A172 (cell line): ENCODE results near the gene FAM163B. TPM values are rescaled to one million over a fixed set of nuclear protein-coding genes. Genes with fewer than 3 reads are reported as not detected.
A peak's percentile ranks its signal among the peaks of the same experiment; 100 is the strongest.

Source experiments
- DNase-seq: peaks from one replicate; pipeline ENCODE4 v3.0.0-alpha.2; 2015; ENCODE audit warnings: low spot score
- total RNA-seq: library from RNA; depleted of rRNA; stranded (reverse); fragments of >200 nt; shearing (Covaris generic); gene quantifications from 2 replicates; pipeline ENCODE4 v1.2.3, GENCODE V29; 2014

Gene FAM163B
- total RNA-seq, 1 experiment from 2014 or later: not detected

GRCh38 chr9:133547116-133547515, 62.1 kb downstream of the FAM163B start:
- no peak for DNase-seq

- DNase-seq: no peak
Measured at GRCh38 chr9:133546287-133546680, 62.9 kb downstream of the FAM163B start.

- DNase-seq: no peak
Measured at GRCh38 chr9:133545494-133546286, 63.5 kb downstream of the FAM163B start.

- no peak for DNase-seq
Measured at GRCh38 chr9:133543772-133544467, 65.3 kb downstream of the FAM163B start.

- DNase-seq: no peak
Measured at GRCh38 chr9:133542002-133542401, 67.2 kb downstream of the FAM163B start.

GRCh38 chr9:133540698-133541025, 68.5 kb downstream of the FAM163B start:
- DNase-seq: no peak

- DNase-seq: no peak
Measured at GRCh38 chr9:133539991-133540697, 69.0 kb downstream of the FAM163B start.

- no peak for DNase-seq
Measured at GRCh38 chr9:133538851-133539833, 70.0 kb downstream of the FAM163B start.

GRCh38 chr9:133538176-133538575, 71.0 kb downstream of the FAM163B start:
- no peak for DNase-seq

GRCh38 chr9:133537257-133537656, 71.9 kb downstream of the FAM163B start:
- no peak for DNase-seq

GRCh38 chr9:133536536-133536935, 72.7 kb downstream of the FAM163B start:
- no peak for DNase-seq

GRCh38 chr9:133536080-133536479, 73.1 kb downstream of the FAM163B start:
- DNase-seq: no peak

- DNase-seq: no peak
Measured at GRCh38 chr9:133535306-133535877, 73.8 kb downstream of the FAM163B start.

- DNase-seq: no peak
Measured at GRCh38 chr9:133534346-133535291, 74.6 kb downstream of the FAM163B start, which contains the start of gene ADAMTSL2. Gene ADAMTSL2, plus strand, starts transcription at chr9:133534704. Its CDS starts 2,009 bp downstream, at chr9:133536713.

GRCh38 chr9:133533857-133534256, 75.3 kb downstream of the FAM163B start:
- no peak for DNase-seq

- DNase-seq: peak; percentile 71
Measured at GRCh38 chr9:133532937-133533668, 76.1 kb downstream of the FAM163B start.

GRCh38 chr9:133531293-133531692, 77.9 kb downstream of the FAM163B start:
- DNase-seq: no peak

- DNase-seq: no peak
Measured at GRCh38 chr9:133529874-133530273, 79.3 kb downstream of the FAM163B start.

GRCh38 chr9:133529457-133529856, 79.7 kb downstream of the FAM163B start:
- no peak for DNase-seq
